Dedifferentiated amniotic fluid mesenchymal stem cell (primary cell): ENCODE measurements around the gene SUPT3H.

ENCODE experiments used
- DNase-seq: peaks from one replicate; pipeline ENCODE4 v3.0.0-alpha.2; 2016; ENCODE audit errors: extremely low spot score

The SUPT3H gene

DNA sequence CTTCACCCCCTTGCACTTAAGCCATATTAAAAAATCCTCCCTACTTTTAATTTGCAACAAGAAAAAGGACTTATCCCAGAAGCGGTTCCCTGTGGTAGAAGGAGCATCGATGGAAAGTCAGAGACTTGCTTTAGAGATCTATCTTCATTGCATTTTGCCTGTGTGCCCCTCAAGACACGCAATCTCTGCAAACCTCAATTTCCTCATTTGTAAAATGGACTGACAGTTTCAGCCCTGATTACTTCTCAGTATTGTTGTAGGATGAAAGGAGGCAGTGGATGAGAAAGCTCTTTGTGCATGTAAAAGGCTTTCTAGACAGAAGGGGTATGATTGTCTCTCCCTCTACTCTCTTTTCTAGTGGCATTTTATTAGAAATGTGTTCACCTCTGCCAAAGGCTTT lies 580.0 kb downstream of the SUPT3H start:
- DNase-seq, result no peak

DNA sequence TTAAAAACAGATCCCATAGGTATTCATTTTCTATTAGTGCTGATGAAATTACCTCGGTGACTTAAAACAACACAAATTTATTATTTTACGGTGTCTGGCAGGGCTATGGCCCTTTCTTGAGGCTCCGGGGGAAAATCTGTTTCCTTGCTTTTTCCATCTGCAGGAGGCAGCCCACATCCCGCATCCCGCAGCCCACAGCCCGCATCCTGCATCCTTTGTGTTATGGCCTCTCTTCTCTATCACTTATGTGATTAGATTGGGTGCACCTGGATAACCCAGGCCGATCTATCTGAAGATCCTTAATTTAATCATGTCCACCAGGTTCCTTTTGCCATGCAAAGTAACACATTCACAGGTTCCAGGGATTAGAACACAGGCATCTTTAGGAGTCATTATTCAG lies 582.4 kb downstream of the SUPT3H start:
- DNase-seq, result no peak

DNA sequence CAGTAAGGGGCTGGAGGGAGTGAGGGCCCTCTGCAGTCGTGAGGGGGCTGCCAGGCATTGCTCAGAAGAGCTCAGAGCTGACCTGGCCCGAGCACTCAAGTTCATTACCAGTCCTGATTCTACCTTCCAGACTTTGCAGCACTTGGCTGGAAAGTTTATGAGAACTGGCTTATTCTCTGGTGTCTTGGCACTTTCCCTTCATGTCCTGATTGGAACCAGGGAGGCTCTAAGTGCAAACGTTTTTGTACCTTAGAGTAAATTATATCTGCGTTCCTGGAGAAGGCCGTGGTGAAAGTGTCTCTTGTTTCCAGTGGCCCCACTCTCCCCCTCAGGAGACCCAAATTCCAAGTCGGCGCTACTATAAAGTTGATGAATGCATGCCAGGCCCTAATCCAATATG lies 587.9 kb downstream of the SUPT3H start:
- no peak for DNase-seq

DNA sequence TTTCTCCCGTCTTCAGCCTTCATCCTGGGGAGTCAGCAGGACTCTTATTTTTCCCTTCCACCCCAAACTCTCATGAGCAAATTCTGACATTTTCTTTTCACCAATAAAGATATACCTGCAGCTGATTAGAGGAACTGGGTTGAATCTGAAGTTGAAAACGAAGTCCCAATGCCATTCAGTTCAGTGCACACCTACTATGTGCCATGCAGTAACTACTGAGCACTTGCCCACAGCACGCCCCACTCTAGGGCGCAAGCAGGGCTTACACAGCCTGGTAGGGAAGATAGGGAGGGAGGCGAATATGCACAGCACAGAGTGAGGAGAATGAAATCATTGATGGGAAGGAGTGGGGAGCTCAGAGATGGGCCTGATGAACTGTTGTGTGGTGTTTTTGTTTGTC lies 588.7 kb downstream of the SUPT3H start:
- DNase-seq, result no peak

DNA sequence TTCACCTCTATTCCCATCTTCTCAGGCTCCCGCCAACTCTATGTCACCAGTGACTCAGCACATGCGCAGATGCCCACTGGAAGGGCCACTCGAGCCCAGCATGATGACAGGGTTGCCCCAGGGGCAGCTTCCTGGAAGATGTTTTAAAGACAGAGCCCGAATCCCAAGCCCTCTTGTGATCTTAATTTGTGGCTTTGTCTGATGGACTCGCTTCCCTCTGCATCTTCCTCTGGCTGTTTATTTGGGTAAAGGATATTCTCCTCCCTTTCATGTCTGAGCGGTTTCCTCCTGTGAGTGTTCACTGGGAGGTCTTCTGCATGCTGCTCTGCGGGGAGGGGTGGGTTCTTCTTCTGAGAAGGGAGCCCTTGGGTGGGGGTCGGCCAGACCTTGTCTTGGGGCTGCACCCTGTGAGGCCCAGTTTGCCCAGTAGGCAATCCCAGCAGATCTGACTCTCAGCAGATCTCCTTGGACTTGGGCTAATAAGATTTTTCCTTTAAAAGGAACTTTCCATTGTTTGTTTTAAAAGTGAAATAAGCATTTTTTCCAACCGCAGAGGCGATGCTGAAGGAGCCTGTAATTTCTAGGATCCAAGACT lies 589.2 kb downstream of the SUPT3H start:
- DNase-seq, result no peak

DNA sequence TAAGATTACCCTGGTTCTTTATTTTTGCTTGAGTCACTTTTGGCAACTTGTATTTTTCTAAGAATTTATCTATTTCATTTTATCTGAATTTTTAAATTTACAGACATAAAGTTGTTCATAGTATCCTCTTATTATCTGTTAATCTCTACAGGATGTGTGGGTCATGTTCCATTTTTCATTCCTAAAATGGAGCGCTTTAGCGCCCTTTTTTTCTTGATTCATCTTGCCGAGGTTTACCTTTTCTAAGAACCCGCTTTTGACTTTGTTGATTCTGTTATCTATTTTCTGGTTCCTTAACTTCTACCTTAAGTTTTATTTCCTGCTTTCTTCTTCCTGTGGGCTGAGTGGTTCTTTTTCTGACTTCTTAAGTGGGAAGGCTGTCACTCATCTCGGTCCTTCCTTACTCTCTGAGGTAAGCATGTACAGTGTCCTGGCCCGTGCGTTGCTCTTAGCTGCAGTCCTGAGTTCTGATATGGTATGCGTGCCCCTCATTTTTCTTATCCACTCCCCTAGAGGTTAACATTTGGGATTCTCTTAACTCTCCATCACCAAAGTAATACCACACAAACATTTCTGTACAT lies 590.4 kb downstream of the SUPT3H start:
- no peak for DNase-seq

DNA sequence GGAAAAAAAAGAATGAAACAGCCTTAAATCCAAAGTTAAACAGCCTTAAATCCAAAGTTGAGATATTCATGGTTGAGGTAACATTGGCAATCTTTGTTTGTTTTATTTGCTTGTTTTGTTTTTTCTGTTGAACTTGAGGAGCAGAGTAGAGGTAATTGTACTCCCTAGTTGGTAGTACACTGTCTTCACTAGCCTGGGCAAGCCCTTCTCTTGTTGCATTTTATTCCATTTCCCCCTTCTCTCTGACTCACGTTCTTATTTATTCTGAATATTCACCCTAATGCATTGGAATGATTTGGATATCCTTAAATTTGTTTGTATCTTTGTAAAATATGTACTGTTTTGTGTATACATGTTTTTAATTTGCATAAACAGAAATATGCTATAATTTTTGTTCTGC lies 592.6 kb downstream of the SUPT3H start:
- no peak for DNase-seq

DNA sequence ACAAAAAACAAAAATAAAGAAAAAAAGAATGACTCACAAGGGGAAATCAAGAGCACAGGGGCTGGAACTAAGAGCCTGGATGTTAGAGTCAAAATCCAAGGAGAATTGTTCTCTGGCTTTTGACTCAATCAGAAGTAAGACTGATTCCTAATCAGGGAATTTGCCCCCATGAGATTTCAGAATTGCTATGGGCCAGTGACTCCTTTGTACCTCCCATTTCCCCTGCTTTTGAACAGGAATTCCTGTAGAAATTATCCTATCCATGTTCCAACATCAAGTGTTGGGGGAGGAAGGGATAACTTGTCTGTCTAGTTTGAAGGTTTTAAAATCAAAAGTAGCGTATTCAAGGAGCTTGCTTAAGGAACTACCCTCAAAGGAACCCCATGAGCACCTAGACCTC lies 593.5 kb downstream of the SUPT3H start:
- no peak for DNase-seq

DNA sequence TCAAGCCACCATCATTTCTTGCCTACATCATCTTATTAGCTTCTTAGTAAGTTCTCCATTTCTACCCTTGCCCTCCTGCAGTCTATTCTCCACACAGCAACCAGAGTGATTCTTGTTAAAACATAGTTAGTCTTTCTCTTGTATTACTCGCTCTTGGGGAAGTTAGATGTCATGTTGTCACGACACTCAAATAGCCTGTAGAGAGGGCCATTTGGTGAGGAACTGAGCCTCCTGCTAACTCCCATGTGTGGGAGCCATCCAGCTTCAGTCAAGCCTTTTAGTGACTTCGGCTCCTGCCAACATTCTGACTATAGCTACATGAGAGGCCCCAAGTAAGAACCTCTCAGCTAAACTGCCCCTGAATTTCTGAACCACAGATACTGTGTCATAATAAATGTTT lies 594.8 kb downstream of the SUPT3H start:
- DNase-seq, result no peak

DNA sequence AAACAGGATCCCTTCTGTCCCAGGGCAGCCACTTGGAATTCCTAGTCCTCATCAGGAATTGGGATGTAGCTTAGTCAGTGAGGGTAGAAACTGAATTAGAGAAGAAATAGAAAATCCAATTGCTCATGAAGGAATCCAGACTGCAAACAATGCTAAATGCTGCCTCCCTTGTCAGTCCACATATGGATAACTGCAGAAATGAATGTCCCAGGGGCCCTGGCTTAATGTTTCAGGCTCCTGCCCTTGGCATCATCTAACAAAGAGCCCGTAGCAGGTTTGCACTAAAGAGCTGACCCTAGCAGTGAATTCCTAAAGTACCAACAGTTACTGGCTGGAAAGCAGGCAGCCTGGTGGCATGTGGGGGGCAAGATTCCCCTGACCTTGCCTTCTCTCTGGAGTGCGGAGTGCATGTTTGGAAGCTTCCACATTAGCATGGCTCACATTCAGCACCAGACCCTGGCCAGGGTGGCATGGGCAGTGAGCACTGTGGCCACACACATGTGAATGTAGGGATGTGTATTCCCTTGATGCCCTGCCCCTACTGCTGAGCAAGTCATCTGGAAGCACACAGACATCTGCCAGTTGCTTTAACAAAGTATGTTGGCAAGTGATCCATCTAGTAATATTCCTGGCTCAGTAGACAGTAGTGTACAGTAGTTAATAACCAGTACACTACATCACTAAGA lies 595.7 kb downstream of the SUPT3H start:
- no peak for DNase-seq

DNA sequence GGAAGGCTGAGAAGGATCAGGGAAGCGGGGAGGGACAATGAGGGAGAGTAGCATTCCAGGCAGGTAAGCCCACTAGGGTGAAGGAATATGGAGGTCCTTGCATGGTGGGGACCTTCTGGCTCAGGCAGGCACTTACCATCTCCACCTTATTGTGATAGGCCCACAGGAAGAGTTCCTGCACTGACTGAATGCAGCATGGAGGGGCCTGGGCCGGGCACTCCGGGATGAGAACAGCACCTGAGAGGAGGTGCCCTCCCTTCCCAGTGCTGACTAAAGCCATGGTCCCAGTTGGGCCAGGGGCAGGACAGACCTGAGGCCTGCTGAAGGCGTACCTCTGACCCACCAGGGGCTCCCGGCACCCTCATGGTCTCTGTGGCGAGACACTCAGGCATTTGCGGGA lies 597.6 kb downstream of the SUPT3H start:
- DNase-seq, result no peak

DNA sequence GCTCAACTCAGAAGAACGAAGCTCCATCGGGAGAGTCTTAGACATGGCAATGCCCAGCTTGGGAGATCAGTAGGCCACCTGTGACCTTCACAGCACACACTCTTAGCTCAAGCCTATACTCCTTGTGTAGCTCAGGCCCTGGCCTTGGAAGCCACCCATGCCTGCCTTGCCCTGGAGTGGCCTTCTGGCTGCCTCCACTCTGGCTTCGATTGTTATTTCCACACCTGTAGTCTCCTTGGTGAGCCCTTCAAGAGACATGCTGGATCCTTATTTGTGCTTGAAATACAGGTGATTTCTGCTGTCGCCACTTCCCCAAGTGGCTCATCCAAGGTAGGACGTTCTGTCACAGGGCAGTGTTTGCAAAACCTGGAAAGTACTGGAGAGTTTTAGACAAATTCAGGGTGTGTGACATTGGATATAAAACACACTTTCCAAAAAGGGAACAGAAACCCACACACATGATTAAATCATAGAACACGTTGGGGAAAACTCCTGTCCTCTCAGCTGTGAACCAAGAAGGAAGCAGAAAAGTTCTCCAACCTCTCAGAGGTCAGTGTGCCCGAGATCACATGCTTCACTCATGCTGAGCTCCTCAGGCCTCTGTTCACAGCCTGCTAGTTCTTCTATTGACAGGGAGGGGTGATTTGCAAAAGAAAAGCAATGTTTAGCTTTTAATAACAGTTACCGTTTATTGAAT lies 598.5 kb downstream of the SUPT3H start:
- no peak for DNase-seq
